CD8-positive, alpha-beta memory T cell (primary cell): ENCODE data around the gene DGKI. TPM values are rescaled to one million over a fixed set of nuclear protein-coding genes. Genes with fewer than 3 reads are reported as not detected.

Experiments used
- CTCF ChIA-PET: fragments of 350-600 bp; sonication (Branson Sonifier 250); formaldehyde crosslinking; loops from one replicate; lab custom pipeline; 2021; ENCODE audit warnings: antibody characterized with exemption; lab: Charles Lee
- POLR2A ChIA-PET: fragments of 350-600 bp; sonication (Branson Sonifier 250); formaldehyde crosslinking; loops from one replicate; lab custom pipeline; 2021; ENCODE audit warnings: antibody characterized with exemption; lab: Charles Lee
- DNase-seq, 5 donors: peaks; one replicate each; pipeline versions ENCODE4 v3.0.0 to v3.0.0-alpha.2; 2020 to 2022; ENCODE audit warnings: mixed read lengths in 1 of 5
- H3K27ac ChIP-seq: one replicate; pipeline ENCODE4 v1.7.0; 2013; ENCODE audit warnings: low read depth, mild to moderate bottlenecking, low read length, moderate library complexity
- H3K27me3 ChIP-seq: 2 replicates; pipeline ENCODE4 v1.7.0; 2013; ENCODE audit warnings: low read length, mild to moderate bottlenecking; ENCODE audit not compliant: insufficient read depth, poor library complexity, severe bottlenecking
- H3K36me3 ChIP-seq: 2 replicates; pipeline ENCODE4 v1.7.0; 2013; ENCODE audit warnings: mild to moderate bottlenecking, low read length, moderate library complexity; ENCODE audit not compliant: insufficient read depth
- H3K4me1 ChIP-seq: 2 replicates; pipeline ENCODE4 v1.7.0; 2013; ENCODE audit warnings: mild to moderate bottlenecking, low read length, moderate library complexity; ENCODE audit not compliant: insufficient read depth
- H3K4me3 ChIP-seq: 2 replicates; pipeline ENCODE4 v1.7.0; 2013; ENCODE audit warnings: mild to moderate bottlenecking, low read length
- H3K9me3 ChIP-seq: 2 replicates; pipeline ENCODE4 v1.7.0; 2013; ENCODE audit warnings: mild to moderate bottlenecking, low read length
- H3K27ac Mint-ChIP-seq, 8 donors: one replicate each; pipeline ENCODE4 v1.8.0; 2020 to 2021; ENCODE audit warnings: mixed read lengths in 8 of 8, mild to moderate bottlenecking in 6 of 8, inconsistent platforms in 3 of 8, moderate library complexity in 3 of 8
- H3K27me3 Mint-ChIP-seq, 2 donors: one replicate each; pipeline ENCODE4 v1.8.0; 2020 to 2021; ENCODE audit warnings: mixed read lengths in 2 of 2, mild to moderate bottlenecking in 1 of 2, moderate library complexity in 1 of 2
- H3K36me3 Mint-ChIP-seq, 3 donors: one replicate each; pipeline ENCODE4 v1.8.0; 2020 to 2021; ENCODE audit warnings: mixed read lengths in 3 of 3, inconsistent platforms in 1 of 3, mild to moderate bottlenecking in 1 of 3
- H3K4me1 Mint-ChIP-seq, 3 donors: one replicate each; pipeline ENCODE4 v1.8.0; 2020 to 2021; ENCODE audit warnings: mixed read lengths in 3 of 3, inconsistent platforms in 1 of 3, mild to moderate bottlenecking in 1 of 3
- H3K4me3 Mint-ChIP-seq, 7 donors: one replicate each; pipeline ENCODE4 v1.8.0; 2020 to 2021; ENCODE audit warnings: mixed read lengths in 7 of 7, mild to moderate bottlenecking in 6 of 7, moderate library complexity in 4 of 7, inconsistent platforms in 2 of 7
- H3K9me3 Mint-ChIP-seq, 5 donors: one replicate each; pipeline ENCODE4 v1.8.0; 2020 to 2022; ENCODE audit warnings: mixed read lengths in 5 of 5, mild to moderate bottlenecking in 3 of 5, moderate library complexity in 2 of 5, inconsistent platforms in 1 of 5
- polyA plus RNA-seq: library from polyadenylated mRNA; unstranded; fragments of 300-500 nt; fragmentation: Illumina TruSeq; gene quantifications from one replicate; pipeline ENCODE4 v1.2.3, GENCODE V29; 2021
- total RNA-seq, 2 experiments: library from RNA; stranded (reverse); gene quantifications; one replicate each; pipeline ENCODE4 v1.2.3, GENCODE V29; 2021

DGKI gene
- total and polyA plus RNA-seq, 3 experiments from 2014 or later, result 1.3 to 1.4 TPM; not detected in 1

DNA sequence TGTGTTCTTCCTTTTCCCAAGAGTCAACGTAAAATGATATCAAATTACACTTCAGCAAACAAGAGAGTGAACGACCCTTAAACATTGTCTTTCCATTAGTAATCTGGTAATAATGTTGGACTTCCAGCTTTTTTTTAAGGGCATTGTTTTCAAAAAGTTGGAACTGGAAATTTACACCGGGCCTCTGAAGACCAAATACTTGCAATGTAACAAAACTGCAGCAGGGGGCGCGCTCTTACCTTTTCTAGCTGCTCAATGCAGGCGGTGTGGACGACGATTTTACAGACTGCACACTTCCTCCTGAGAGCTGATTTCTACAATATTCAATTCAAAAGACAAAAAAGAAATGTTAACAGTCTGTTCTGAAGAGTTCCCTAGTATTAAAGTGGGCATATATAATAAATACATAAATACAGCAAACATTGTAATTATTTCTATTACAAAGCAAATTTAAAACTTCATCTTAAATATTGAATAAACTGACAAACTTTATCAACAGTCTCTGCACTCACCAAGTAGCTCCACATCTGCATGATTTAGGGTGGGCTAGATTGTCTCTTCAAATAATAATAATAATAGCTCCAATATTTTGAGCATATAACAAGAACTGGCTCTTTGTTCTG, 190.4 kb downstream of the DGKI start:
- H3K9me3 ChIP-seq, result no peaks in the 10 kb centered on the region
- Mint-ChIP-seq H3K27me3 (peaks cover 0 to 9% of the 10 kb centered on the region in 2 donors), H3K4me3 (no peak overlapping the region), H3K9me3 (no peaks in the 10 kb centered on the region), H3K36me3 (no peaks in the 10 kb centered on the region), H3K4me1 (peaks cover 0 to 1% (median 0%) of the 10 kb centered on the region in 3 donors), H3K27ac (no peak overlapping the region)
- H3K4me1 ChIP-seq, result no peaks in the 10 kb centered on the region
- no peak overlapping the region for H3K27ac ChIP-seq
- H3K4me3 ChIP-seq, result no peak overlapping the region
- no peaks in the 10 kb centered on the region for H3K36me3 ChIP-seq
- no peaks in the 10 kb centered on the region for H3K27me3 ChIP-seq
- DNase-seq, result peak; percentile 1 to 51 (median 19)
- POLR2A ChIA-PET, result no interaction called here
- CTCF ChIA-PET, result interaction anchor here (0.6 to 1.6 kb wide), 6 partner anchors 9 to 346 kb away, joined by 3 to 5 read pairs (median 3); no protein-coding TSS in a partner anchor

DNA sequence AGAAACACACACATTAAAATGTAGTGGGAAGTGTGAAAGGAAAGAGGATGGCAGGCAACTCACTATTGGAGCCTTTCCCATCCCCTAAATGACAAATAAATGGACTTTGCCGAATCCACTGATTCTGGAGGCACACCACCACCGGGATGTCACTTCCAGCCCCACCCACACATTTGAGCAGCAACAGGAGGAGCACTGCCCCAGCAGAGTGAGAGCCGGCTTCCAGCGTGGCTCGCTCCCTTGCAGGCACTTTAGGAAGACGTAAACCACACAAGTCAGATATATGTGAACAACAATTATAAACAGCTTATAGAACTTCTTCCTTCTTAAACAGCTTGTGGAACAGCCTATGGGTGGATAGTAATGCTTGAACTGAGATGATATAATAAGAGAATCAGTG, 191.0 kb downstream of the DGKI start:
- CTCF ChIA-PET, result interaction anchor here (0.6 to 1.6 kb wide), 3 partner anchors 14 to 246 kb away, joined by 3 read pairs; no protein-coding TSS in a partner anchor
- no peak overlapping the region for H3K27ac ChIP-seq
- H3K4me3 ChIP-seq, result no peak overlapping the region
- H3K27ac Mint-ChIP-seq, result no peak overlapping the region
- H3K9me3 ChIP-seq, result no peaks in the 10 kb centered on the region
- H3K9me3 Mint-ChIP-seq, result no peaks in the 10 kb centered on the region
- no peak for DNase-seq
- POLR2A ChIA-PET, result no interaction called here
- no peaks in the 10 kb centered on the region for H3K4me1 ChIP-seq
- H3K36me3 Mint-ChIP-seq, result no peaks in the 10 kb centered on the region
- peaks cover 0 to 9% of the 10 kb centered on the region in 2 donors for H3K27me3 Mint-ChIP-seq
- no peaks in the 10 kb centered on the region for H3K27me3 ChIP-seq
- H3K36me3 ChIP-seq, result no peaks in the 10 kb centered on the region
- H3K4me1 Mint-ChIP-seq, result peaks cover 0 to 1% (median 0%) of the 10 kb centered on the region in 3 donors
- no peak overlapping the region for H3K4me3 Mint-ChIP-seq

DNA sequence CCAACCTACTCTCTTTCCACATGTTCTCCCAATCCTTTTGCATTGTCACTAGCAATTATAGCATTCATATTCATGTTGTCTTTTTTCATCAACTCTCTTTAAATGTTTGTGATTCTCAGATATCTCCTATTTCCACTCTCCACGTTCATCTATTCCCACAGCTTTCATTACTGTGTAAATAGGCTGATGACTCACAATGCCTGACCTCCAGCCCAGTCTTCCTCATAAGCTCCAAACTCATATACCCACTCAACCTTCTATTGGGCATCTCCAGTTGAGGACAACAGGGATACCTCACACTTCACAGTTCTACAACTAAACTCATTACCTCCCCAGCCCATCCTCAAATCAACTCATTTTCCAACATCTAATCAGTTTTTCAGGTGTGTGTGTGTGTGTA, 194.1 kb downstream of the DGKI start:
- POLR2A ChIA-PET, result no interaction called here
- CTCF ChIA-PET, result no interaction called here
- no peak overlapping the region for H3K4me3 ChIP-seq
- H3K36me3 ChIP-seq, result no peaks in the 10 kb centered on the region
- peaks cover 0 to 3% of the 10 kb centered on the region in 2 donors for H3K27me3 Mint-ChIP-seq
- H3K4me1 Mint-ChIP-seq, result peaks cover 0 to 1% (median 0%) of the 10 kb centered on the region in 3 donors
- H3K4me3 Mint-ChIP-seq, result no peak overlapping the region
- no peak overlapping the region for H3K27ac Mint-ChIP-seq
- H3K9me3 ChIP-seq, result no peaks in the 10 kb centered on the region
- no peak for DNase-seq
- H3K27ac ChIP-seq, result no peak overlapping the region
- H3K4me1 ChIP-seq, result no peaks in the 10 kb centered on the region
- no peaks in the 10 kb centered on the region for H3K36me3 Mint-ChIP-seq
- no peaks in the 10 kb centered on the region for H3K27me3 ChIP-seq
- H3K9me3 Mint-ChIP-seq, result no peaks in the 10 kb centered on the region

DNA sequence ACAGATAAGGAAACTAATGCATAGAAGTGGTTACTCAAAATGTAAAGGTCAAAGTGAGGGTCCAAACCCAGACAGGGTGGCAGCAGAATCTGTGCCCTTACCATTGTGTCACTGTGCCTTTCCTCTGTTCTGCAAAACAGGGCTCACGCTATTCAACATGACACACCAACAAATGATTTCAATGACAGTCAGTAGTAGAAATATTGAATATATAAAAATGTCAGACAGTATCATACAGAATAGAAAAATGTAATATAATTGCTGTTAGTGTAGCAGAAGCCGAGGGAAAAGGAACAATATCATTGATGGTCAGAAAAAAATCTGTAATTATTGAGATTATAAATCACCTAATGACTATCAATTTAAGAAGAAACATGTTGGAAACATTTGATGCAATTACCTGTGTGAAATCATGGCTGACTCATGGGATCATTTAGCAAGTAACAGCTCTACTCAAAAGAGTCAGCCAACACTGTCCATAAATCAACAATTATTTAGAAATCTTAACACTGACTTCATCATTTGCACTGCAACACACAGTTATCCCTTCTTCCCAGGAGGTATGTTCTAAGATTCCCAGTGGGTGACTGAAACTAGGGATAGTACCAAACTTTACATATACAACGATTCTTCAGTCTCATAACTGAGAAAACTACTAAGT, 198.7 kb downstream of the DGKI start:
- Mint-ChIP-seq H3K27ac (no peak overlapping the region), H3K4me3 (no peak overlapping the region), H3K27me3 (peaks cover 6 to 16% of the 10 kb centered on the region in 2 donors), H3K9me3 (no peaks in the 10 kb centered on the region), H3K36me3 (no peaks in the 10 kb centered on the region), H3K4me1 (no peaks in the 10 kb centered on the region)
- H3K4me1 ChIP-seq, result no peaks in the 10 kb centered on the region
- no peak for DNase-seq
- no peaks in the 10 kb centered on the region for H3K36me3 ChIP-seq
- H3K27ac ChIP-seq, result no peak overlapping the region
- POLR2A ChIA-PET, result no interaction called here
- H3K4me3 ChIP-seq, result no peak overlapping the region
- no peaks in the 10 kb centered on the region for H3K9me3 ChIP-seq
- CTCF ChIA-PET, result no interaction called here
- H3K27me3 ChIP-seq, result no peaks in the 10 kb centered on the region

DNA sequence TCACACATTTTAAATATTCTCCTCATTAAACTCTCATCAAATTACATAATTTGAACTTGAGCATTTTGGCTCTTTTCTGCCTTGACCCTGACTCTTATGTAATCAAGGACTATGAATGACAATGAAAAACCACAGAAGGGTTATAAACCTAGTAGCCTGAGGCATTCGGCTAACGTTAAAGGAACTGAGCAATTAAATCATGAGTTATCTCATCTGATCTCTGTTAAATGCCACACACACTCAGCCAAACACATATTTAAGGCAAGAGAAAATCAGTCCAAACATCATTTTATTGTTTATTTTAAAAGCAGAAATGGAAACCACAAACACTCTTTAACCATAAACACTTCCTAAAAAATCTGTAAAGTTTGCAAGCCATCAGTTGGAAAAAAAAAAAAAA, 204.3 kb downstream of the DGKI start:
- H3K27me3 Mint-ChIP-seq, result peaks cover 6 to 22% of the 10 kb centered on the region in 2 donors
- no peak overlapping the region for H3K4me3 ChIP-seq
- no peak overlapping the region for H3K4me3 Mint-ChIP-seq
- no peak overlapping the region for H3K27ac ChIP-seq
- H3K4me1 ChIP-seq, result no peaks in the 10 kb centered on the region
- CTCF ChIA-PET, result interaction anchor here (1.0 kb wide), 1 partner anchor 13 kb away, joined by 3 read pairs; no protein-coding TSS in a partner anchor
- no peaks in the 10 kb centered on the region for H3K9me3 ChIP-seq
- POLR2A ChIA-PET, result no interaction called here
- H3K4me1 Mint-ChIP-seq, result no peaks in the 10 kb centered on the region
- H3K36me3 ChIP-seq, result no peaks in the 10 kb centered on the region
- no peak for DNase-seq
- H3K27me3 ChIP-seq, result no peaks in the 10 kb centered on the region
- no peaks in the 10 kb centered on the region for H3K36me3 Mint-ChIP-seq
- no peak overlapping the region for H3K27ac Mint-ChIP-seq
- H3K9me3 Mint-ChIP-seq, result peaks cover 0 to 2% (median 0%) of the 10 kb centered on the region in 5 donors

DNA sequence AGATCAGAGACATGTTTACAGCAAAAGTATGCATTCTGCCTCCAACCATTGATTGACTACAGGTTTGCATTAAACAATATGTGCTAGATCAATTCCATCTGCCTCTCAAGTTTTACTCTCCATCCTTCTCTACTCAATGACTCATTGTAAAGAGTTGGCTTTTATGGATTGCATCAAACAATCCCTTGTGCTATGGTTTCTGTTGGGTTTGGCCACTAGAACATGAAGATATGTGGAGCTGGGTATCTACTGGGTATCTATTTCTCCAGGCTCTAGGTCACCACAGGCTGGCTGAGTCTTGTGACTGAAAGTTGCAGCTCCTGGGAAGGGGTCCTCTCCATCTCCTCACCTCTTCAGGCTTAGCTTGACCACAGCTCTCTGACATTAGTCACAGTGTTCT, 204.7 kb downstream of the DGKI start:
- POLR2A ChIA-PET, result no interaction called here
- H3K36me3 Mint-ChIP-seq, result no peaks in the 10 kb centered on the region
- no peaks in the 10 kb centered on the region for H3K4me1 Mint-ChIP-seq
- H3K36me3 ChIP-seq, result no peaks in the 10 kb centered on the region
- no peak overlapping the region for H3K4me3 Mint-ChIP-seq
- no peak for DNase-seq
- peaks cover 8 to 22% of the 10 kb centered on the region in 2 donors for H3K27me3 Mint-ChIP-seq
- peaks cover 0 to 2% (median 0%) of the 10 kb centered on the region in 5 donors for H3K9me3 Mint-ChIP-seq
- CTCF ChIA-PET, result interaction anchor here (1.0 kb wide), 1 partner anchor 13 kb away, joined by 3 read pairs; no protein-coding TSS in a partner anchor
- H3K9me3 ChIP-seq, result no peaks in the 10 kb centered on the region
- no peak overlapping the region for H3K4me3 ChIP-seq
- H3K27me3 ChIP-seq, result no peaks in the 10 kb centered on the region
- no peaks in the 10 kb centered on the region for H3K4me1 ChIP-seq
- no peak overlapping the region for H3K27ac ChIP-seq
- no peak overlapping the region for H3K27ac Mint-ChIP-seq

DNA sequence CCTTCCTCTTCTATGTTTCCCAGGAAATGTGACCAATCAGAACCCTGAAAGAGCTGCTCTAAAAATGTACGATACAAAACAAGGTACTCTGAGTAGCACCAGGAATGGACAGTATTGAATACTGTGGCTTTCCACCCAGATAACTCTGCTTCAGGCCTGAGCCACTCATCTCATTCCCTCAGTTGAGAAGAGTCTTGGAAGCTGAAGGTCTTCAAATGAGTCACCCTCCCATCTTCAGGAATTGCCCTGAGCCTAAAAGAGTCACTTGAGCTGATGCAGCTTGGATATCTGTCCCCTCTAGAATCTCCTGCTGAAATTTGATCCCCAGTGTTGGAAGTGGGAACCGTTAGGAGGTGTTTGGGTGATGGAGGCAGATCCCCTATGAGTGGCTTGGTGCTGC, 210.4 kb downstream of the DGKI start:
- Histone ChIP-seq H3K9me3 (no peaks in the 10 kb centered on the region), H3K4me1 (no peaks in the 10 kb centered on the region), H3K27ac (no peak overlapping the region), H3K36me3 (no peaks in the 10 kb centered on the region), H3K4me3 (no peak overlapping the region), H3K27me3 (no peaks in the 10 kb centered on the region)
- H3K27me3 Mint-ChIP-seq, result peaks cover 0 to 6% of the 10 kb centered on the region in 2 donors
- DNase-seq, result no peak
- H3K9me3 Mint-ChIP-seq, result peaks cover 0 to 2% (median 0%) of the 10 kb centered on the region in 5 donors
- ChIA-PET CTCF (interaction anchor here (0.9 kb wide), 1 partner anchor 10 kb away, joined by 3 read pairs; no protein-coding TSS in a partner anchor), POLR2A (no interaction called here)
- peaks cover 0 to 2% (median 0%) of the 10 kb centered on the region in 3 donors for H3K36me3 Mint-ChIP-seq
- H3K4me3 Mint-ChIP-seq, result no peak overlapping the region
- H3K27ac Mint-ChIP-seq, result no peak overlapping the region
- no peaks in the 10 kb centered on the region for H3K4me1 Mint-ChIP-seq

DNA sequence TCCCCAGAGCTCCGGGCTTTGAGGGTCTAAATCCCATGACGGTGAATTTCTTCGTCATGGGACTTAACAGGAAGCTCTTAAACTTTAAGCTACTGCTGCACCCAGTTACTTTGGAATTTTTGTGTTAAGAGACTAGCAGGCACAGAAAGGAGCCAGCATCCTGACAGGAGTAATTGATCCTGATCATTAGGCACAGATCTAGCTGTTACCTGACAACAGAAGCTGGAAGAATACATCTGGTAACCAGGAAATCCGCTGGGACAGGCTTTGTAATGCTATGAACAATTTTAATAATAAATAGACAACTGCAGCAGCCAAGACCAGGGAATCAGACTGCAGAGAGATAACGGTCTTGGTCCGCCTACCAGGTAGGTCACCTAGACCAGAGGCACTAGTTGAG, 210.9 kb downstream of the DGKI start:
- Histone ChIP-seq H3K36me3 (no peaks in the 10 kb centered on the region), H3K4me1 (no peaks in the 10 kb centered on the region), H3K4me3 (no peak overlapping the region), H3K27me3 (no peaks in the 10 kb centered on the region), H3K9me3 (no peaks in the 10 kb centered on the region), H3K27ac (no peak overlapping the region)
- DNase-seq, result no peak
- no peaks in the 10 kb centered on the region for H3K4me1 Mint-ChIP-seq
- H3K27me3 Mint-ChIP-seq, result peaks cover 0 to 6% of the 10 kb centered on the region in 2 donors
- no peak overlapping the region for H3K27ac Mint-ChIP-seq
- ChIA-PET POLR2A (no interaction called here), CTCF (interaction anchor here (0.9 kb wide), 1 partner anchor 9 kb away, joined by 3 read pairs; no protein-coding TSS in a partner anchor)
- H3K36me3 Mint-ChIP-seq, result peaks cover 0 to 2% (median 0%) of the 10 kb centered on the region in 3 donors
- no peaks in the 10 kb centered on the region for H3K9me3 Mint-ChIP-seq
- H3K4me3 Mint-ChIP-seq, result no peak overlapping the region
